ENCODE measurements around the gene UCKL1. TPM values are rescaled to one million over a fixed set of nuclear protein-coding genes. Genes with fewer than 3 reads are reported as not detected.
"Not testable (repeated sequence)": the region's sequence is repeated elsewhere in the genome, so short reads cannot be mapped to it uniquely, and the experiment has no call there.

The UCKL1 gene
- total RNA-seq, 2 experiments from 2014 or later, result 25.6 to 42.6 TPM

GRCh38 chr20:63977739-63978276 lies 21.6 kb upstream of the UCKL1 start:
- DNase-seq (ENCODE audit: low spot score), result no peak
- H3K9me3 ChIP-seq (ENCODE audit: low read length), result no peaks in the 10 kb centered on the region
- POLR2A ChIA-PET, result no interaction called here
- TF ChIP-seq EZH2phosphoT487 (IDR thresholded peaks at IDR 0.05; ENCODE audit: borderline replicate concordance, low read depth, low read length) (no peak), CTCF (conservative IDR thresholded peaks at IDR 0.05; ENCODE audit: low read length) (no peak)
- no peaks in the 10 kb centered on the region for H3K9me2 ChIP-seq (ENCODE audit: insufficient read depth, low read length)
- H3K79me2 ChIP-seq (ENCODE audit: insufficient read depth, low read depth, low read length), result peaks cover 13% of the 10 kb centered on the region
- no peaks in the 10 kb centered on the region for H4K20me1 ChIP-seq (ENCODE audit: insufficient read depth, low read length)
- peak overlapping the region; percentile 96 for H3K4me2 ChIP-seq (ENCODE audit: low read length)
- no peak overlapping the region for H2AFZ ChIP-seq (ENCODE audit: low read length)
- intact Hi-C loops (cut with micrococcal nuclease; ENCODE audit: unreplicated experiment), result loop anchor here (10.0 kb wide), 1 partner anchor 353 kb away; the partner anchor contains the start of gene GMEB2
- H3K4me1 ChIP-seq (ENCODE audit: insufficient read depth, low read length, poor library complexity, severe bottlenecking), result peaks cover 40% of the 10 kb centered on the region
- peak overlapping the region; percentile 82 for H3K4me3 ChIP-seq (ENCODE audit: low read depth, low read length, poor library complexity, severe bottlenecking)
- CTCF ChIA-PET (ENCODE audit: unreplicated experiment), result no interaction called here
- H3K27ac ChIP-seq (ENCODE audit: low read depth, low read length, poor library complexity, severe bottlenecking), result peak overlapping the region; percentile 89
- peaks cover 9% of the 10 kb centered on the region; the same call in 1 of the 2 replicates for H3K36me3 ChIP-seq (ENCODE audit: insufficient read depth, low read length)
- no TSS peak for BruUV-seq (replicated peaks)

GRCh38 chr20:63976980-63977738 lies 20.9 kb upstream of the UCKL1 start:
- POLR2A ChIA-PET, result no interaction called here
- H3K4me2 ChIP-seq (ENCODE audit: low read length), result peak overlapping the region; percentile 96; the same call in 1 of the 2 replicates

GRCh38 chr20:63976511-63976910 lies 20.3 kb upstream of the UCKL1 start:
- POLR2A ChIA-PET; H3K27ac ChIP-seq (ENCODE audit: low read depth, low read length, poor library complexity, severe bottlenecking); DNase-seq (ENCODE audit: low spot score); H3K4me2 ChIP-seq (ENCODE audit: low read length); CTCF ChIA-PET (ENCODE audit: unreplicated experiment); H3K4me3 ChIP-seq (ENCODE audit: low read depth, low read length, poor library complexity, severe bottlenecking); H3K79me2 ChIP-seq (ENCODE audit: insufficient read depth, low read depth, low read length); H2AFZ ChIP-seq (ENCODE audit: low read length); H4K20me1 ChIP-seq (ENCODE audit: insufficient read depth, low read length); H3K9me3 ChIP-seq (ENCODE audit: low read length); H3K9me2 ChIP-seq (ENCODE audit: insufficient read depth, low read length); H3K36me3 ChIP-seq (ENCODE audit: insufficient read depth, low read length); BruUV-seq (replicated peaks): not testable (repeated sequence)
- peaks cover 36% of the 10 kb centered on the region for H3K4me1 ChIP-seq (ENCODE audit: insufficient read depth, low read length, poor library complexity, severe bottlenecking)
- intact Hi-C loops (cut with micrococcal nuclease; ENCODE audit: unreplicated experiment), result loop anchor here (10.0 kb wide), 1 partner anchor 352 kb away; the partner anchor contains the start of gene GMEB2

More at GRCh38 chr20:63976980-63977738, 20.9 kb upstream of the UCKL1 start:
- H3K9me2 ChIP-seq (ENCODE audit: insufficient read depth, low read length), result no peaks in the 10 kb centered on the region
- no peak for DNase-seq (ENCODE audit: low spot score)
- no peaks in the 10 kb centered on the region for H4K20me1 ChIP-seq (ENCODE audit: insufficient read depth, low read length)
- H2AFZ ChIP-seq (ENCODE audit: low read length), result no peak overlapping the region
- no peak overlapping the region for H3K4me3 ChIP-seq (ENCODE audit: low read depth, low read length, poor library complexity, severe bottlenecking)
- TF ChIP-seq EZH2phosphoT487 (IDR thresholded peaks at IDR 0.05; ENCODE audit: borderline replicate concordance, low read depth, low read length) (no peak), CTCF (conservative IDR thresholded peaks at IDR 0.05; ENCODE audit: low read length) (no peak)
- H3K4me1 ChIP-seq (ENCODE audit: insufficient read depth, low read length, poor library complexity, severe bottlenecking), result peaks cover 38% of the 10 kb centered on the region
- H3K27ac ChIP-seq (ENCODE audit: low read depth, low read length, poor library complexity, severe bottlenecking), result no peak overlapping the region
- peaks cover 5% of the 10 kb centered on the region; the same call in 1 of the 2 replicates for H3K36me3 ChIP-seq (ENCODE audit: insufficient read depth, low read length)
- BruUV-seq (replicated peaks), result no TSS peak
- intact Hi-C loops (cut with micrococcal nuclease; ENCODE audit: unreplicated experiment), result loop anchor here (10.0 kb wide), 1 partner anchor 352 kb away; the partner anchor contains the start of gene GMEB2
- H3K9me3 ChIP-seq (ENCODE audit: low read length), result no peaks in the 10 kb centered on the region
- CTCF ChIA-PET (ENCODE audit: unreplicated experiment), result no interaction called here
- peaks cover 6% of the 10 kb centered on the region for H3K79me2 ChIP-seq (ENCODE audit: insufficient read depth, low read depth, low read length)

All from OCI-LY7 (cell line).